Measurements from ENCODE around the gene UBAC1.

The UBAC1 gene

DNA sequence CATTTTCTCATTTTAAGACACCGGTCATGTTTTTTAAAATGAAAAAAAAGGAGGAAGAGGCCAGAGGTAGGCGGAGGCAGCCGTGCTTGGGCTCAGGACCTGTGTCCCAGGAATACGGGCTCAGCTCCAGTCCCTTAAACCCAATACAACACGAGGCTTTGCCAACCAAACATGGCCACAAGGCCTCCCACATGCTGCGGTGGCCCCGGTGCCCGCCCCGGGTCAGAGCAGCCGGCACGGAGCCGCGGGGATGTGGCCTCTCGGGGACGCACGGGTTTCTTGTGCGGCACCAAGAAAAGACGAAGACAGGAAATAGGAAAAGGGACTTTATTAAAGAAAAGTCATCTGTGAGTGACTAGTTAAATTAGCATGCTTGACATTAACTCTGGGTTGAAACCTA lies 28.5 kb downstream of the UBAC1 start:
- no peaks in the 10 kb centered on the region for H3K4me1 ChIP-seq (ENCODE audit: low read depth, poor library complexity, severe bottlenecking)
- TF ChIP-seq, protein P1, sequence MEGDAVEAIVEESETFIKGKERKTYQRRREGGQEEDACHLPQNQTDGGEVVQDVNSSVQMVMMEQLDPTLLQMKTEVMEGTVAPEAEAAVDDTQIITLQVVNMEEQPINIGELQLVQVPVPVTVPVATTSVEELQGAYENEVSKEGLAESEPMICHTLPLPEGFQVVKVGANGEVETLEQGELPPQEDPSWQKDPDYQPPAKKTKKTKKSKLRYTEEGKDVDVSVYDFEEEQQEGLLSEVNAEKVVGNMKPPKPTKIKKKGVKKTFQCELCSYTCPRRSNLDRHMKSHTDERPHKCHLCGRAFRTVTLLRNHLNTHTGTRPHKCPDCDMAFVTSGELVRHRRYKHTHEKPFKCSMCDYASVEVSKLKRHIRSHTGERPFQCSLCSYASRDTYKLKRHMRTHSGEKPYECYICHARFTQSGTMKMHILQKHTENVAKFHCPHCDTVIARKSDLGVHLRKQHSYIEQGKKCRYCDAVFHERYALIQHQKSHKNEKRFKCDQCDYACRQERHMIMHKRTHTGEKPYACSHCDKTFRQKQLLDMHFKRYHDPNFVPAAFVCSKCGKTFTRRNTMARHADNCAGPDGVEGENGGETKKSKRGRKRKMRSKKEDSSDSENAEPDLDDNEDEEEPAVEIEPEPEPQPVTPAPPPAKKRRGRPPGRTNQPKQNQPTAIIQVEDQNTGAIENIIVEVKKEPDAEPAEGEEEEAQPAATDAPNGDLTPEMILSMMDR (conservative IDR thresholded peaks at IDR 0.05; ENCODE audit: low read depth, low read length): no peak
- no peak overlapping the region for H3K9ac ChIP-seq
- no peak overlapping the region for H3K4me2 ChIP-seq
- no peaks in the 10 kb centered on the region for H3K27me3 ChIP-seq (ENCODE audit: insufficient read depth, low read depth)
- H2AFZ ChIP-seq (ENCODE audit: low read depth): no peak overlapping the region
- H3K36me3 ChIP-seq (ENCODE audit: insufficient read depth): no peaks in the 10 kb centered on the region
- H3K79me2 ChIP-seq (ENCODE audit: insufficient read depth, low read depth): no peaks in the 10 kb centered on the region
- no peaks in the 10 kb centered on the region for H4K20me1 ChIP-seq (ENCODE audit: insufficient read depth)
- no peak overlapping the region for H3K4me3 ChIP-seq (IDR thresholded peaks at IDR 0.05; ENCODE audit: insufficient read depth, low read depth, low read length)
- no peak overlapping the region for H3K27ac ChIP-seq

DNA sequence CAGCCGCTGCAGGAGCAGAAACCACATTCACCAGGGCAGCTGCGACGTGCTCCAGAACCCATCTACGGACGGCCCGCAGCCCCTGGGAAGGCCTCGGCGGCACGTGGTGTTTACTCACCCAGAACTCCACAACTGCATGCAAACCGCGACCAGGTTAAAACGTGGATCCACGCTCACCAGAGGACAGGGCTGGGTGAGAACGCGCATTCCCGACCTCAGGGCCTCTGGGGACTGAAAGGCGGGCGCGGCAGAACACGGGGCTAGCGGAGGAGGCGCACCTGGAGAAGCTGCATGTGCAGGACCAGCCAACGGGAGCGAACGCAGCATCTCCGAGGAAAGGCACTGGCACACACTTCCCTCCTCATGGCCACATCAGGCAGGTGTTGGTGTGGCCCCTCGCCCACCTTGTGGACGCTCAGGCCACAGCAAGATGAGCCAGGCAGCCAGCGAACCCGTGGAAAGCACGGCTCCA lies 29.8 kb downstream of the UBAC1 start:
- Histone ChIP-seq H3K4me3 (IDR thresholded peaks at IDR 0.05; ENCODE audit: insufficient read depth, low read depth, low read length) (no peak overlapping the region), H3K9ac (no peak overlapping the region), H3K27me3 (ENCODE audit: insufficient read depth, low read depth) (no peaks in the 10 kb centered on the region), H3K79me2 (ENCODE audit: insufficient read depth, low read depth) (no peaks in the 10 kb centered on the region), H3K4me1 (ENCODE audit: low read depth, poor library complexity, severe bottlenecking) (no peaks in the 10 kb centered on the region), H3K36me3 (ENCODE audit: insufficient read depth) (no peaks in the 10 kb centered on the region), H2AFZ (ENCODE audit: low read depth) (no peak overlapping the region), H4K20me1 (ENCODE audit: insufficient read depth) (no peaks in the 10 kb centered on the region), H3K4me2 (no peak overlapping the region), H3K27ac (no peak overlapping the region)
- TF ChIP-seq, protein P1 (conservative IDR thresholded peaks at IDR 0.05; ENCODE audit: low read depth, low read length): no peak

DNA sequence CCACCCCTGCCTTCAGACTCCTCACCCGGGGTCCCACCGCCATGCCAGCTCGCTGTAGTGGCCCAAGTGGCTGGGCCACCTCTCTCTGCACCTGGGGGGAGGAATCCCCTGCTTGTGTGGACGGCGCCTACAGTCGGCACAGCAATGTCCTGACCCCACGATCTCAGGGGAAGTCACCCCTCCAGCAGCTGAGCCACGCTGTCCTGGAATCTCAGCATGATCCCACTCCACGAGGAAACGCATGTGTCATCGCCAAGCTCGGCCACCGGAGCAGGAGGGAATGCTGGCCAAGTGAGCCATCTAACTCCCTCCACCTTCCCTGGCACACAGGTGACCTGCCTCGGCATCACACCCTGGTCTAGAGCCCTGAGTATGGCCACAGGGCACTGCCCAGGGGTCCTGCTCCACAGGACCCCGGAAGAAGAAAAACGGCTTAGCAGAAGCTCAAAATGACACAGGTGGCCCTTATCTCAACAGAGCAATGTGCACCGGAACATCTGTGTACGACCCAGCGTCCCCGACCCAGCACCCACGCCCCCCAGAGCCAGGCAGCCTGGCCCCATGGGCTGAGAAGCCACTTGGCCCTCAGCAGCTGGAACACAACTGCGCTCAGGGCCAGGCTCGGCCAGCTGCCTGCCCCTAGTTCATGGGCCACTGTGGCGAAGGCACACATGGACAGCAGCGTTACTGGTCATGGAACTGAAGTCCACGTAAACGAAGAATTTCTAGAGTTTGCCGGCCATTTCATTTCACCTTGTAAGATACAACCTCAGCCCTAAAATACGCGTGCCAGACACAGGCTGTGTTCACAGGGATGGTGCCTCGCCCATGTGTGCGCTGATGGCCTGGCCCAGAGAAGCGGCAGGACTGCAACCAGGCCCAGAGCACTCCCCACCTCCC lies 30.5 kb downstream of the UBAC1 start:
- TF ChIP-seq, protein P1 (conservative IDR thresholded peaks at IDR 0.05; ENCODE audit: low read depth, low read length): no peak
- no peaks in the 10 kb centered on the region for H3K36me3 ChIP-seq (ENCODE audit: insufficient read depth)

DNA sequence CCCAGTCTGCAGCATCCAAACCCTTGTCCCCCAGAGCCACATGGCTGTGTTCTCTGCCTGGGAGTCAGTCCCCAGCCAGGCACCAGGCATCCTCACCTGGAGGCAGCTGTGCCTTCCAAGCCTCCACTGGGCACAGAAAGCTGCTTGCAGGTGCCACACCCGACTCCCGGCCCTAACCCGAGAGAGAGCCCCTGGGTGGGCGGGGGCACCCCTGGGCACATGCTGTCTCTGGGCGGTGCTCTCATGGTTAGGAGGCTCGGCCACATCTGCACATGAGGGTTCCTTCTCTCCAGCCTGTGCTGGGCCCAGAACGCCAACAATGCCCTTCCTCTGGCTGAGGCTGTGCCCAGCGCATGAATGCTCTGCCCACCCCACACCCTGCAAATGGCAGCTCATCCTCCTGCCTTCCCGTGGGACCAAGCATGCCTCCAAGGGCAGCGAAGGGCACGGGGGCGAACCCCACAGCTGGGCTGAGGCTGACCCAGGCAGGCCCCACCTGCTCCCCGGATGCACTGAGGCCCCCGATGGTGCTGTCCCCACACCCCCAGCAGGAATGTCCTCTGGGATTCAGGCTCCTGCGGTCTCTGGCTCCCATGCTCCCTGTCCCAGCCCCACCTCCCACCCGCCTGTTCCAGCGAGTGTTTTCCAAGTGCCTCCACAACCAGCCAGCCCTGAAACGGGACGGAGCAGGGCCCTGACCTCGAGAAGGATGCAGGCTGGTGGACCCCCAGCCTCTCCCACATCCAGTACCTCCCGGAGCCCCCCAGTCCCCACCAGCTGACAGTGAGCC lies 31.3 kb downstream of the UBAC1 start:
- no peak overlapping the region for H3K4me3 ChIP-seq (IDR thresholded peaks at IDR 0.05; ENCODE audit: insufficient read depth, low read depth, low read length)
- H3K27ac ChIP-seq: no peak overlapping the region
- H4K20me1 ChIP-seq (ENCODE audit: insufficient read depth): no peaks in the 10 kb centered on the region
- H3K4me1 ChIP-seq (ENCODE audit: low read depth, poor library complexity, severe bottlenecking): no peaks in the 10 kb centered on the region
- no peak overlapping the region for H2AFZ ChIP-seq (ENCODE audit: low read depth)
- H3K79me2 ChIP-seq (ENCODE audit: insufficient read depth, low read depth): no peaks in the 10 kb centered on the region
- H3K36me3 ChIP-seq (ENCODE audit: insufficient read depth): no peaks in the 10 kb centered on the region
- no peaks in the 10 kb centered on the region for H3K27me3 ChIP-seq (ENCODE audit: insufficient read depth, low read depth)
- H3K9ac ChIP-seq: no peak overlapping the region
- TF ChIP-seq, protein P1 (conservative IDR thresholded peaks at IDR 0.05; ENCODE audit: low read depth, low read length): no peak
- no peak overlapping the region for H3K4me2 ChIP-seq

More for the DNA sequence above, 30.5 kb downstream of the UBAC1 start:
- H3K4me1 ChIP-seq (ENCODE audit: low read depth, poor library complexity, severe bottlenecking): no peaks in the 10 kb centered on the region
- H2AFZ ChIP-seq (ENCODE audit: low read depth): no peak overlapping the region
- H3K4me2 ChIP-seq: no peak overlapping the region
- no peaks in the 10 kb centered on the region for H3K27me3 ChIP-seq (ENCODE audit: insufficient read depth, low read depth)
- no peak overlapping the region for H3K9ac ChIP-seq
- H3K4me3 ChIP-seq (IDR thresholded peaks at IDR 0.05; ENCODE audit: insufficient read depth, low read depth, low read length): no peak overlapping the region
- no peak overlapping the region for H3K27ac ChIP-seq
- no peaks in the 10 kb centered on the region for H4K20me1 ChIP-seq (ENCODE audit: insufficient read depth)
- H3K79me2 ChIP-seq (ENCODE audit: insufficient read depth, low read depth): no peaks in the 10 kb centered on the region

Measured in KMS-11 (cell line).